Measurements from ENCODE around the gene HDAC9.
A peak's percentile ranks its signal among the peaks of the same experiment; 100 is the strongest.

Gene HDAC9

GRCh38 chr7:18639711-18640110 lies 144.2 kb downstream of the HDAC9 start:
- H3K27ac ChIP-seq, result no peak overlapping the region
- DNase-seq (ENCODE audit: low read depth, low spot score), result no peak

- no peak overlapping the region for H3K27ac ChIP-seq
- no peak for DNase-seq (ENCODE audit: low read depth, low spot score)
These were observed 149.4 kb downstream of the HDAC9 start for GRCh38 chr7:18644981-18645380.

- H3K27ac ChIP-seq, result no peak overlapping the region
These were observed 152.0 kb downstream of the HDAC9 start for GRCh38 chr7:18647582-18647981.

GRCh38 chr7:18648849-18649758 lies 153.6 kb downstream of the HDAC9 start:
- no peak for DNase-seq (ENCODE audit: low read depth, low spot score)
- no peak overlapping the region for H3K27ac ChIP-seq

More at GRCh38 chr7:18647582-18647981, 152.0 kb downstream of the HDAC9 start:
- no peak for DNase-seq (ENCODE audit: low read depth, low spot score)

- DNase-seq (ENCODE audit: low read depth, low spot score), result no peak
- no peak overlapping the region for H3K27ac ChIP-seq
These were observed 158.0 kb downstream of the HDAC9 start for GRCh38 chr7:18653381-18654155.

- DNase-seq (ENCODE audit: low read depth, low spot score), result no peak
- no peak overlapping the region for H3K27ac ChIP-seq
These were observed 159.2 kb downstream of the HDAC9 start for GRCh38 chr7:18654709-18655108.

- no peak for DNase-seq (ENCODE audit: low read depth, low spot score)
- no peak overlapping the region for H3K27ac ChIP-seq
These were observed 160.0 kb downstream of the HDAC9 start for GRCh38 chr7:18655506-18655905.

GRCh38 chr7:18655912-18656311 lies 160.4 kb downstream of the HDAC9 start:
- no peak overlapping the region for H3K27ac ChIP-seq
- no peak for DNase-seq (ENCODE audit: low read depth, low spot score)

GRCh38 chr7:18656362-18656761 lies 160.8 kb downstream of the HDAC9 start:
- no peak overlapping the region for H3K27ac ChIP-seq
- no peak for DNase-seq (ENCODE audit: low read depth, low spot score)

- H3K27ac ChIP-seq, result no peak overlapping the region
- no peak for DNase-seq (ENCODE audit: low read depth, low spot score)
These were observed 164.2 kb downstream of the HDAC9 start for GRCh38 chr7:18659746-18660145.

GRCh38 chr7:18663321-18663720 lies 167.8 kb downstream of the HDAC9 start:
- H3K27ac ChIP-seq, result no peak overlapping the region
- no peak for DNase-seq (ENCODE audit: low read depth, low spot score)

- no peak for DNase-seq (ENCODE audit: low read depth, low spot score)
These were observed 170.7 kb downstream of the HDAC9 start for GRCh38 chr7:18666107-18666728.

GRCh38 chr7:18667466-18667865 lies 171.9 kb downstream of the HDAC9 start:
- peak overlapping the region; percentile 64 for H3K27ac ChIP-seq
- DNase-seq (ENCODE audit: low read depth, low spot score), result peak; percentile 10

More at GRCh38 chr7:18666107-18666728, 170.7 kb downstream of the HDAC9 start:
- H3K27ac ChIP-seq, result peak overlapping the region; percentile 64

- H3K27ac ChIP-seq, result no peak overlapping the region
- no peak for DNase-seq (ENCODE audit: low read depth, low spot score)
These were observed 175.6 kb downstream of the HDAC9 start for GRCh38 chr7:18671176-18671575.

GRCh38 chr7:18675579-18675978 lies 180.0 kb downstream of the HDAC9 start:
- DNase-seq (ENCODE audit: low read depth, low spot score), result no peak

GRCh38 chr7:18679261-18679660 lies 183.7 kb downstream of the HDAC9 start:
- H3K27ac ChIP-seq, result no peak overlapping the region
- DNase-seq (ENCODE audit: low read depth, low spot score), result no peak

More at GRCh38 chr7:18675579-18675978, 180.0 kb downstream of the HDAC9 start:
- no peak overlapping the region for H3K27ac ChIP-seq

GRCh38 chr7:18680576-18680975 lies 185.0 kb downstream of the HDAC9 start:
- DNase-seq (ENCODE audit: low read depth, low spot score), result no peak
- no peak overlapping the region for H3K27ac ChIP-seq

- no peak overlapping the region for H3K27ac ChIP-seq
- DNase-seq (ENCODE audit: low read depth, low spot score), result no peak
These were observed 189.4 kb downstream of the HDAC9 start for GRCh38 chr7:18684916-18685315.

GRCh38 chr7:18685971-18686370 lies 190.4 kb downstream of the HDAC9 start:
- H3K27ac ChIP-seq, result no peak overlapping the region
- no peak for DNase-seq (ENCODE audit: low read depth, low spot score)

- no peak overlapping the region for H3K27ac ChIP-seq
- no peak for DNase-seq (ENCODE audit: low read depth, low spot score)
These were observed 194.0 kb downstream of the HDAC9 start for GRCh38 chr7:18689551-18689950.

GRCh38 chr7:18693406-18693805 lies 197.9 kb downstream of the HDAC9 start:
- no peak overlapping the region for H3K27ac ChIP-seq
- DNase-seq (ENCODE audit: low read depth, low spot score), result peak; percentile 12
